Measurements from ENCODE around the gene LAMA3. TPM values are rescaled to one million over a fixed set of nuclear protein-coding genes. Genes with fewer than 3 reads are reported as not detected.

Gene LAMA3
- total and polyA plus RNA-seq, 5 donors = 1.7 to 5.4 (median 4.2) TPM

DNA sequence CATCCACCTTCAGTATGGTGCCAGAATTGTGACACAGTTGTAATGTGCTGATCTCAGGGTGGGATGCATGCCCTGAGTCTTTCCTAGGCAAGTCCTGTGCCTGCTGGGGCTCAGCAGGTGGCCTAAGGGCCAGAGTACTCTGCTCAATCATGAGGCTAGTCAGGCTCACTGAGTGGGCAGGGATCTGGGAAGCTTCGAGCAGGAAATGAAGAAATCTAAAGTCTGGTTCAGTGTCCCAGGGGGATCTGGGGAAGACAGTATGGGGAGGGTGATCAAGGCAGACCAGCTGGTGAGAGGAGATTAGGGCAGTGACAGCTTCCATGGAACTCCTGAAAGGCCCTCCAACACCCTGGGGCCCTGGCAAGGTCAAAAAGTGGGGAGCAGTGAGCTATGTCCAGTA, 17.7 kb upstream of the LAMA3 start:
- Histone ChIP-seq H3K27me3 (ENCODE audit: control insufficient read depth, insufficient read depth) (no peaks in the 10 kb centered on the region), H3K27ac (ENCODE audit: low read length) (no peak overlapping the region), H3K4me3 (ENCODE audit: low read length) (no peak overlapping the region), H3K4me1 (ENCODE audit: control insufficient read depth, insufficient read depth, low read length) (no peaks in the 10 kb centered on the region), H3K9me3 (ENCODE audit: control insufficient read depth, low read length) (no peaks in the 10 kb centered on the region)
- WGBS = 38% methylated on average over 1 of the region's 1 CpG
- intact Hi-C loops (cut with DNase I) = no loop called here
- ATAC-seq (peak; percentile 46 to 80), DNase-seq (peak in 1 of 3 donors; percentile 20)

DNA sequence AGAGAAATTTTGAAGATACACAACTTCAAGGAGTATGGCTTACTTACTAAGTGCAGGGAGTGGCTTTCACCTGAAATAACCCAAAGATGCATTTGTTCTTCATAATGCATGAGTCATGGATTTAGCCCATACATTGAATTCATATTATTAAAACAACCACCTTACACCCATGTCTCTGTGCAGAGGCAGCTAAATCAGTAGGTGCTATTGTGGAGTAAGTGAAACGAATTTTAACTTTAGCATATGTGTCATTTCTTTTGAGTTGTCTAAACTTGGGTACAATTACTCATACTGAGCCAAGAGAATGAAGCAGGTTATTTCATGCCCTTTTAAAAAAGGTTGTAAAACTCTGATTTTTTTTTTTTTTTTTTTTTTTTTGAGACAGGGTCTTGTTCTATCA, 15.5 kb upstream of the LAMA3 start:
- WGBS = 79% methylated on average over 1 of the region's 1 CpG

GRCh38 chr18:23675236-23675635, 14.0 kb upstream of the LAMA3 start:
- H3K27ac ChIP-seq (ENCODE audit: low read length) = no peak overlapping the region
- no peak overlapping the region for H3K4me3 ChIP-seq (ENCODE audit: low read length)
- H3K4me1 ChIP-seq (ENCODE audit: control insufficient read depth, insufficient read depth, low read length) = no peaks in the 10 kb centered on the region
- no peak for DNase-seq
- no peaks in the 10 kb centered on the region for H3K9me3 ChIP-seq (ENCODE audit: control insufficient read depth, low read length)
- no peaks in the 10 kb centered on the region for H3K27me3 ChIP-seq (ENCODE audit: control insufficient read depth, insufficient read depth)
- intact Hi-C loops (cut with DNase I) = no loop called here
- ATAC-seq = no peak

More for the DNA sequence above, 15.5 kb upstream of the LAMA3 start:
- Histone ChIP-seq H3K27ac (ENCODE audit: low read length) (no peak overlapping the region), H3K4me1 (ENCODE audit: control insufficient read depth, insufficient read depth, low read length) (no peaks in the 10 kb centered on the region), H3K4me3 (ENCODE audit: low read length) (no peak overlapping the region), H3K9me3 (ENCODE audit: control insufficient read depth, low read length) (no peaks in the 10 kb centered on the region), H3K27me3 (ENCODE audit: control insufficient read depth, insufficient read depth) (no peaks in the 10 kb centered on the region)
- intact Hi-C loops (cut with DNase I) = no loop called here
- ATAC-seq = no peak
- DNase-seq = no peak

DNA sequence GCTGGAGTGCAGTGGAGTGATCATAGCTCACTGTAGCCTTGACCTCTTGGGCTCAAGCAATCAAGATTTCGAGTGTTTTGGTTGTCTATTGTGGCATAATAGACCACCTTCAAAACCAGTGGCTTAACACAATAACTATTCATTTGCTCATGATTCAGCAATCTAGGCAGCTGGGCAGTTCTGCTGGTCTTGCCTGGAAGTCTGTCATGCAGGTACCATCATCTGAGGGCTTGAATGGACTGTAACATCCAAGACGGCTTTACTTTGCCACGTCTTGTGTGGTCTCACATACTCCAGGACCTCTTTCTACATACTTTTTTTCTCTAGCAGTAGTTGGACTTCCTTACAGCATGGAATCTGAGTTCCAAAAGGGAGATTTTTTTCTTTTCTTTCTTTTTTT, 13.4 kb upstream of the LAMA3 start:
- H3K27ac ChIP-seq (ENCODE audit: low read length) = no peak overlapping the region
- WGBS = 85% methylated on average over 3 of the region's 3 CpGs
- ATAC-seq (no peak), DNase-seq (no peak)
- no peaks in the 10 kb centered on the region for H3K9me3 ChIP-seq (ENCODE audit: control insufficient read depth, low read length)
- intact Hi-C loops (cut with DNase I) = no loop called here
- H3K27me3 ChIP-seq (ENCODE audit: control insufficient read depth, insufficient read depth) = no peaks in the 10 kb centered on the region
- no peaks in the 10 kb centered on the region for H3K4me1 ChIP-seq (ENCODE audit: control insufficient read depth, insufficient read depth, low read length)
- H3K4me3 ChIP-seq (ENCODE audit: low read length) = no peak overlapping the region

DNA sequence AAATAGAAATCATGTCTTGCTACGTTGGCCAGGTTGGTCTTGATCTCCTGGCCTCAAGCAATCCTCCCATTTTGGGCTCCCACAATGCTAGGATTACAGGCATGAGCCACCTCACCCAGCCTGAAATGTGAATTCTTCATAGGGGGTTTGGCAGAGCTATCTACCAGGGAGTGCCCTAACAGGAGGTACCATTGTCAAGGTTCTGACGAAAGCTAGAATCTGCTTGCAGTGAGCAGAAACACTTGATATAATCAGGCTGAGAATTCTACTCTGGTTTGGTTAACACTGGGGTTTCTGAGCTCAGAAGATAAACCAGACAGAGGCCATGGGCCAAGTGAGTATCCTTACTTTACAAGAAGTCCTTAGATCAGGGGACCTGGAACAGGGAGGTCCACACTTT, 7.2 kb upstream of the LAMA3 start:
- 84% methylated on average over 2 of the region's 2 CpGs for WGBS

DNA sequence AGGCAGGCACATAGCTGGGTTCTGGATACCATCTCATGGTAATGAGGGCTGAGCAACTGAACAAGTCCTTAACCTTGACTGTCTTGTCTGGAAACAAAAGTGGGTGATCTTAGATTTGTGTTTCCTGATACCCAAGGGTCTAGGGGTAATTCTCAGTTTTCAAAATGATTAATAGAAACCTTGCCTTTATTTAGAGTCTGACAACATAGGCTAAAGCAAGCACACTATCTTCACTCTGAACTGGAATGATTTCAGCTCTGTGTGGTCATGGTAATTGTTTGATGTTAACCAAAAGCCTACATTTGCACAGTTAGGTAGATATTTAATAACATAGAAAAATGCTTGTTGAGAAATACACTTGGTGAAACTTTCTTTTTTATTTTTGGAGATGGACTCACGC, 6.8 kb upstream of the LAMA3 start:
- no peak for ATAC-seq
- H3K27me3 ChIP-seq (ENCODE audit: control insufficient read depth, insufficient read depth) = no peaks in the 10 kb centered on the region
- WGBS = 96% methylated on average over 1 of the region's 1 CpG

More for the DNA sequence above, 7.2 kb upstream of the LAMA3 start:
- Histone ChIP-seq H3K27me3 (ENCODE audit: control insufficient read depth, insufficient read depth) (no peaks in the 10 kb centered on the region), H3K9me3 (ENCODE audit: control insufficient read depth, low read length) (no peaks in the 10 kb centered on the region), H3K4me3 (ENCODE audit: low read length) (no peak overlapping the region), H3K4me1 (ENCODE audit: control insufficient read depth, insufficient read depth, low read length) (no peaks in the 10 kb centered on the region), H3K27ac (ENCODE audit: low read length) (no peak overlapping the region)
- intact Hi-C loops (cut with DNase I) = no loop called here
- no peak for DNase-seq
- no peak for ATAC-seq

DNA sequence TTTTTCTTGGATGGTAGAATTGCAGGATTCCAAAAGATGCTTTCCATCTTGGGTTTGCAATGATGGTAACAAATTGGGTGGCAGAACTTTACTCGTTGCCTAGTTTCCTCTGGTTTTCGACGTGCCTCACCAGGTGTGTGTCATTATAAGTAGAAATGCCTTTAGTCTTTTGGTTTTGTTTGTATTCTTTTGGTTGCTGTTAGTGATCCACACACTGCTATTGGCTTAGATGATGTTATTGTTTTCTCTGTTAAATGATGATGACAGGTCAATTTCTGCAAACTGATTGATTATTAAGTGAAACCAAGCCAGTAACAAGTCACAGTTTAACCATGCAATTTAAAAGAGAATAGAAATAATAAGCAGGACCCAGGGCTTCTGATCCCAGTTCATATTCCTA, 6.1 kb upstream of the LAMA3 start:
- intact Hi-C loops (cut with DNase I) = no loop called here
- Histone ChIP-seq H3K4me3 (ENCODE audit: low read length) (no peak overlapping the region), H3K4me1 (ENCODE audit: control insufficient read depth, insufficient read depth, low read length) (no peaks in the 10 kb centered on the region), H3K27me3 (ENCODE audit: control insufficient read depth, insufficient read depth) (no peaks in the 10 kb centered on the region), H3K27ac (ENCODE audit: low read length) (no peak overlapping the region), H3K9me3 (ENCODE audit: control insufficient read depth, low read length) (no peaks in the 10 kb centered on the region)
- ATAC-seq (no peak), DNase-seq (no peak)
- WGBS = 91% methylated on average over 3 of the region's 3 CpGs

More for the DNA sequence above, 6.8 kb upstream of the LAMA3 start:
- no peaks in the 10 kb centered on the region for H3K4me1 ChIP-seq (ENCODE audit: control insufficient read depth, insufficient read depth, low read length)
- H3K4me3 ChIP-seq (ENCODE audit: low read length) = no peak overlapping the region
- DNase-seq = no peak
- no peak overlapping the region for H3K27ac ChIP-seq (ENCODE audit: low read length)
- no peaks in the 10 kb centered on the region for H3K9me3 ChIP-seq (ENCODE audit: control insufficient read depth, low read length)
- intact Hi-C loops (cut with DNase I) = no loop called here

GRCh38 chr18:23683671-23684070, 5.6 kb upstream of the LAMA3 start:
- Histone ChIP-seq H3K27me3 (ENCODE audit: control insufficient read depth, insufficient read depth) (no peaks in the 10 kb centered on the region), H3K4me1 (ENCODE audit: control insufficient read depth, insufficient read depth, low read length) (no peaks in the 10 kb centered on the region), H3K27ac (ENCODE audit: low read length) (no peak overlapping the region), H3K4me3 (ENCODE audit: low read length) (no peak overlapping the region), H3K9me3 (ENCODE audit: control insufficient read depth, low read length) (no peaks in the 10 kb centered on the region)
- 55% methylated on average over 3 of the region's 3 CpGs for WGBS
- intact Hi-C loops (cut with DNase I) = no loop called here
- ATAC-seq (no peak), DNase-seq (no peak)

DNA sequence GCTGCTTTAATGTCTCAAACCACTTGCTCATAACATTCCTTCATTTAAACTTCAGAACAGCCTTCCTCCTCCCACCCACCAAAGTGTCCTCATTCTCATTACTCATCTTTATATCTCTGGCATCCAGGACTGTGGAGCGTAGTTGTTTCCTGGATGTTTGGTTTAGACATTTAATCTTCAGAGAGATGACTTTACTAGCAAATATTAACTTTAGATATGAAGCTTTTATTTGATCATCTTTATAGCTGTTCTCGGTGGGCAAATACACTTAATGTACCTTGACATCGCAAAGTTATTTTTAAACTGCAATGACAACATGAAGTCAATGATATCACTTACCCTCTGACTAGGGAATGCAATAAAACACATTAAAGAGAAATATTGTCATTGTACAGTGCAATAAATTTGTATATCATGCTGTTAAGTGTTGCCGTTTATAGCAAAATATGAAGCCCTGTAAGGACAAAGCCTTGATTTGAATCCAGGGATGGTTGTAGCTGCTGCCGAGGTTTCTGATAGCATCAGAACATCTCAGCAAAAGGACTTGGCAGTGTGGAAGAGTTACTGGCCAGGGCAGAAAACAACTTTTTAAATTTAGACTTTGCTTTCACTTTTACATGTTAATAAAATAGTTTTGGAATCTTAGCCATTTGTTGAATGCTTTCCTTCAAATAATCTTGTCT, 4.6 kb upstream of the LAMA3 start:
- WGBS = 51% methylated on average over 5 of the region's 5 CpGs
- intact Hi-C loops (cut with DNase I) = no loop called here
- DNase-seq = no peak
- ATAC-seq = peak in 1 of 2 donors; percentile 34
- Histone ChIP-seq H3K9me3 (ENCODE audit: control insufficient read depth, low read length) (no peaks in the 10 kb centered on the region), H3K4me3 (ENCODE audit: low read length) (no peak overlapping the region), H3K4me1 (ENCODE audit: control insufficient read depth, insufficient read depth, low read length) (no peaks in the 10 kb centered on the region), H3K27me3 (ENCODE audit: control insufficient read depth, insufficient read depth) (no peaks in the 10 kb centered on the region), H3K27ac (ENCODE audit: low read length) (no peak overlapping the region)

DNA sequence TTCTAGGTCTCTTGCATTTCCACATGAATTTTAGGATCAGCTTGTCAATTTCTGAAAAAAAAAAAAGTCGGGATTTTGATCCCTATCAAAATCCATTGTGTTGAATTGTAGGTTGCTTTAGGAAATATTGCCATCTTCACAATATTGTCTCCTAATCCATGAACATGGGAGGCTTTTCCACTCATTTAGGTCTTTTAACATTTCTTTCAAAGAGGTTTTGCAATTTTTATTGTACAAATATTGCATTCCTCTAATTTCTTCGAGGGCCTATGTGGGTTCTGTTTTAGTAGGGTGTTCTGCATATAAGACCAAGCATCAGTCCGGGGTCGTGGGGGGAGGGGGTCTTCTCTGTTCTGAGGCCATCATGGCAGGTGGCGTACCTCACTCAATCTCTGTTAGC, 725 bp upstream of the LAMA3 start:
- ATAC-seq = no peak
- H3K4me3 ChIP-seq (ENCODE audit: low read length) = no peak overlapping the region
- no peaks in the 10 kb centered on the region for H3K9me3 ChIP-seq (ENCODE audit: control insufficient read depth, low read length)
- no peaks in the 10 kb centered on the region for H3K27me3 ChIP-seq (ENCODE audit: control insufficient read depth, insufficient read depth)
- no peak overlapping the region for H3K27ac ChIP-seq (ENCODE audit: low read length)
- 65% methylated on average over 5 of the region's 5 CpGs for WGBS
- H3K4me1 ChIP-seq (ENCODE audit: control insufficient read depth, insufficient read depth, low read length) = no peaks in the 10 kb centered on the region
- DNase-seq = no peak
- intact Hi-C loops (cut with DNase I) = no loop called here

DNA sequence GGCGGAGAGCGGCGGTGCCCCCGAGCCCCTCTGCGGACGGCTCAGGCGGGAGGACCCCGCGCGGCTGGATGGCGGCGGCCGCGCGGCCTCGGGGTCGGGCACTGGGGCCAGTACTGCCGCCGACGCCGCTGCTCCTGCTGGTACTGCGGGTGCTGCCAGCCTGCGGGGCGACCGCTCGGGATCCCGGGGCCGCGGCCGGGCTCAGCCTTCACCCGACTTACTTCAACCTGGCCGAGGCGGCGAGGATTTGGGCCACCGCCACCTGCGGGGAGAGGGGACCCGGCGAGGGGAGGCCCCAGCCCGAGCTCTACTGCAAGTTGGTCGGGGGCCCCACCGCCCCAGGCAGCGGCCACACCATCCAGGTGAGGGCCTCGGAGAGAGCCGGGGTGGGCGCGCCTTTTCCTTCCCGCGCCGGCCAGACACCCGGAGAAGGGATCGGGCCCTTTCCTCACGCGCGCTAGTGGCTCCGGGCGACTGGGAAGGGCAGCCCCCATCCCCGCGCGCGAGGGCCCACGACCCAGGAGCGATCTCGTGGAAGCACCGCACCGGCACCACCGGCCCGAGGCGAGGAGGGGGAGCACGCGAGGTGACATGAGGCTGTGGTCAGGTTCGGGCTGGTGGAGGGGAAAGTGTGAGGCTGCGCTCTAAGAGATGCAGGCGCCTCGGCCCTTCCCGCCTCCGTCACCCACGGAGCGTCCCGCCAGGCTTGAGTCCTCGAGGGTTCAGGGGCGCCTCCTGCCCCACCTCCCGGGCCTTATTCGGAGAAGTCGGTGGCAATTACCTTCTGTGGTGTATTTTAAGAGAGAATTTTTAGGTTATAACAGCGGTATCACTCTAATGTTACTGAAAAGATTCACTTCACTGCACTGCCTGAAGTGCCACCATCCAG, 607 bp downstream of the LAMA3 start:
- H3K27me3 ChIP-seq (ENCODE audit: control insufficient read depth, insufficient read depth) = no peaks in the 10 kb centered on the region
- H3K4me1 ChIP-seq (ENCODE audit: control insufficient read depth, insufficient read depth, low read length) = no peaks in the 10 kb centered on the region
- peak; percentile 35 to 45 for ATAC-seq
- H3K27ac ChIP-seq (ENCODE audit: low read length) = no peak overlapping the region
- no peaks in the 10 kb centered on the region for H3K9me3 ChIP-seq (ENCODE audit: control insufficient read depth, low read length)
- intact Hi-C loops (cut with DNase I) = loop anchor here in 1 of 4 donors (10.0 kb wide), 1 partner anchor 55 kb away; no protein-coding TSS in a partner anchor
- peak in 2 of 3 donors; percentile 58 to 72 for DNase-seq
- 3% methylated on average over 85 of the region's 85 CpGs for WGBS
- H3K4me3 ChIP-seq (ENCODE audit: low read length) = peak overlapping the region; percentile 56

Measured in right cardiac atrium (tissue), 5 donors.